ENCODE data around the gene SETD1B.
"Not testable (repeated sequence)": the region's sequence is repeated elsewhere in the genome, so short reads cannot be mapped to it uniquely, and the experiment has no call there.

The SETD1B gene

DNA sequence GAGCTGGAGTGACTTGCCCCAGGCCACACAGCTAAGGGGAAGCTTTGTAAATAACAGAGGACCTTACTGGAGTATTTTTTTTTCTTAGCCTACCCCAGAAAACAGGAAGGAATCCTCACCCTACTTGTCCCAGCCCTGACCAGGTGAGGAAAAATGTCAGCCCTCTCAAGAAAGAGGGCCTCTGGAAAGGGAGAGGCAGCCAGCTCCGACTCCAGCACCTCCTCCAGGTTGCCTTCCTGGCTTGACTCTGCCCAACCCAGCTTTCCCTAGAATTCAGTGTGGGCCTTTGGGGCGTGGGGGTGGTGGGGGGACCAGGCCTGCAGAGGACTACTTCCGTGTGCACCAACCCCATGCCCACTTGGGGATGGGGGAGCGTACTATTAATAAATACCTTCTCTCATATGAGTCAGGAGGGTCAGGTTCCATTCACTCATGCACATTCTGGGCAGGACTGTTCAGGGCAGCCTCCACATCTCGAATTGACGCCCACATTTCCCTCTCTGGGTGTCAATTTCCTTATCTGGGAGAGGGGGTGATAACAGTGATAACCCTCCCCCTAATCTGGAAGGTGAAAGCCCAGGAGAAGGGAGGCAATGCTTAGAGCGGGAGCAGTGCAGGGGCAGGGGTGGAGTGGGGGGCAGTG, 15.5 kb upstream of the SETD1B start:
- Histone ChIP-seq H3K9ac (peak overlapping the region; percentile 81; the same call in 1 of the 2 replicates), H4K20me1 (peaks cover 16% of the 10 kb centered on the region; the same call in 1 of the 2 replicates), H3K9me3 (no peaks in the 10 kb centered on the region), H3K4me2 (peak overlapping the region; percentile 93), H3K27me3 (no peaks in the 10 kb centered on the region), H3K4me1 (peaks cover 68% of the 10 kb centered on the region), H3K27ac (peak overlapping the region; percentile 95), H3K36me3 (peaks cover 30% of the 10 kb centered on the region), H3K4me3 (no peak overlapping the region)
- TF ChIP-seq Cebpa-rat (IDR thresholded peaks at IDR 0.05), result no peak

- H3K27ac ChIP-seq, result peak overlapping the region; percentile 95
- TF ChIP-seq Cebpa-rat (IDR thresholded peaks at IDR 0.05), result no peak
- no peaks in the 10 kb centered on the region for H3K27me3 ChIP-seq
- no peaks in the 10 kb centered on the region for H3K9me3 ChIP-seq
- peak overlapping the region; percentile 93 for H3K4me2 ChIP-seq
- peaks cover 24% of the 10 kb centered on the region for H3K36me3 ChIP-seq
- H4K20me1 ChIP-seq, result peaks cover 16% of the 10 kb centered on the region
- peaks cover 68% of the 10 kb centered on the region for H3K4me1 ChIP-seq
- peak overlapping the region; percentile 59 for H3K4me3 ChIP-seq
- H3K9ac ChIP-seq, result peak overlapping the region; percentile 81
Observed at GRCh38 chr12:121789233-121789781, 14.5 kb upstream of the SETD1B start.

GRCh38 chr12:121789800-121790728, 13.7 kb upstream of the SETD1B start:
- Histone ChIP-seq H3K4me2 (peak overlapping the region; percentile 93), H3K9me3 (no peaks in the 10 kb centered on the region), H3K27me3 (no peaks in the 10 kb centered on the region), H3K4me1 (peaks cover 76% of the 10 kb centered on the region), H3K27ac (peak overlapping the region; percentile 95), H3K9ac (peak overlapping the region; percentile 81), H3K4me3 (peak overlapping the region; percentile 59), H4K20me1 (peaks cover 23% of the 10 kb centered on the region), H3K36me3 (peaks cover 24% of the 10 kb centered on the region)
- no peak for TF ChIP-seq Cebpa-rat (IDR thresholded peaks at IDR 0.05)

GRCh38 chr12:121790785-121791184, 13.0 kb upstream of the SETD1B start:
- H3K27ac ChIP-seq, result peak overlapping the region; percentile 95
- H3K36me3 ChIP-seq, result peaks cover 28% of the 10 kb centered on the region
- H4K20me1 ChIP-seq, result peaks cover 31% of the 10 kb centered on the region
- peak overlapping the region; percentile 93 for H3K4me2 ChIP-seq
- peak overlapping the region; percentile 81; the same call in 1 of the 2 replicates for H3K9ac ChIP-seq
- not testable (repeated sequence) for H3K9me3 ChIP-seq, H3K27me3 ChIP-seq, H3K4me3 ChIP-seq
- peaks cover 83% of the 10 kb centered on the region for H3K4me1 ChIP-seq

DNA sequence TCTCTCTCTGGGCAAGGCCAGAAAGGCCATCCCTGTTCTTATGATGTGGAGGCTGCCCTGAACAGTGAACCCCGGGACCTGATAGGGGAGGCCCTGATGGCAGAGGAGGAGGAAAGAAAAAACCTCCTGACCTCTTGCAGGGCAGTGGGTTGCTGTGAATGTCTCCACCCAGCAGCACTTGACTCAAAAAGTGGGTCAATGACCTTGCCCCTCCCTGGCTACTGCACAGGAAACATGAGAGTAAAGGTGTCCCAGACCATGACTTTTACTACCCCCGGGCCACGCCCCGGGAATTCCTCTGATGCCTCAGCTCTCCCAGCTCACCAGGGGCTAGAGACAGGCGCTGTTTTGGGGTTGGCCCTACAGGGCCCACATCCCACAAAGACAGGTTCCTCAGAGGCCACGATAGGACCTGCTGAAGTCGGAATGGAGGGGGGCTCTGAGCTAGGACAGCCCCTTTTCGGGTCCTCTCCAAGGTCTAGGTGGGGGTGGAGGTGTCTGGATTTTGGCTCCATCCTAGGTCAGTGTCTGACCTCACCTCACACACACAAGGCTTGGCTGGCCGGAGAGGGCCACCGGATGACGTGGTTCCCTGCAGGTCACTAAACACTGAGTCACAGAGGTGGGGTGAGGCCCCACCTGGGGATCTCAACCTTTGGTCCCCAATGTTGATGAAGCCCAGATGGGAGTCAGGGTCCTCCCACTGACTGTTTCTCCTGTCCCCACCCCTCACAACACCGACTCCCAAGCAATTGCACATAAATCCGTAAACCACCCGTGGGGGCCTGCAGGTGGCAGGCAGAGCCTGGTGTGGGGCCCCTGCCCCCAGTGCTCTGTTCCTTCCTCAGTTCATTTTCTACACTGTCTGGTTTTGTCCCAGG, 11.9 kb upstream of the SETD1B start:
- TF ChIP-seq Cebpa-rat (IDR thresholded peaks at IDR 0.05), result no peak
- Histone ChIP-seq H3K27ac (peak overlapping the region; percentile 88), H4K20me1 (peaks cover 42% of the 10 kb centered on the region), H3K9ac (peak overlapping the region; percentile 90), H3K4me1 (peaks cover 87% of the 10 kb centered on the region), H3K27me3 (no peaks in the 10 kb centered on the region), H3K4me3 (peak overlapping the region; percentile 84), H3K36me3 (peaks cover 27% of the 10 kb centered on the region), H3K9me3 (no peaks in the 10 kb centered on the region), H3K4me2 (peak overlapping the region; percentile 93)

- Histone ChIP-seq H3K27ac (peak overlapping the region; percentile 88), H3K4me1 (peaks cover 87% of the 10 kb centered on the region), H3K4me2 (peak overlapping the region; percentile 93), H3K27me3 (no peaks in the 10 kb centered on the region), H3K9ac (peak overlapping the region; percentile 90), H4K20me1 (peaks cover 51% of the 10 kb centered on the region), H3K9me3 (no peaks in the 10 kb centered on the region), H3K36me3 (peaks cover 30% of the 10 kb centered on the region), H3K4me3 (peak overlapping the region; percentile 84)
- TF ChIP-seq Cebpa-rat (IDR thresholded peaks at IDR 0.05), result no peak
Observed at GRCh38 chr12:121792607-121793439, 11.0 kb upstream of the SETD1B start.

DNA sequence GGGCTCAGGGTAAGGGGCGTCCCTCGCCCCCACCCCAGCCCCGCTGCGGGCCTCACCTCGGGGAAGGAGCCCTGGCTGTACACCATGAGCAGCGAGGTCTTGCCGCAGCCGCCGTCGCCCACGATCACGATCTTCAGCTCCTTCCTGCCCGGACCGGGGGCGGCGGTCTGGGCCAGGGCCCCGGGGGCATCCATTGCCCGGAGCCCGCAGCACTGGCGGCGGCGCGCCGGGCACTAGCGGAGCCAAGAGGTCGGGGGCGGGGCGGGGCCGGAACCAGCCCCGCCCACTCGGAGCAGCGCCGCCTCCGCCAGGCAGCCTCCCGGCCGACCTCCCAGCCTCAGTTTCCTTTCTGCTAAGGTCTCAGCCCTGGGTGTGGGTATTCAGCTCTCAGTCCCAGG, 10.4 kb upstream of the SETD1B start, which contains the start of gene RHOF:
Gene RHOF (minus strand): TSS at position 249 of the 398 bp plus-strand sequence. CDS start 55 bp downstream, at position 194.
- peak within 1 kb of the TSS; percentile 84 for H3K4me3 ChIP-seq
- H3K4me2 ChIP-seq, result peak within 1 kb of the TSS; percentile 93
- no peak for TF ChIP-seq Cebpa-rat (IDR thresholded peaks at IDR 0.05)
- peaks cover 87% of the 10 kb centered on the region for H3K4me1 ChIP-seq
- H4K20me1 ChIP-seq, result peaks cover 57% of the 10 kb centered on the region
- H3K27me3 ChIP-seq, result no peaks in the 10 kb centered on the region
- H3K9ac ChIP-seq, result peak within 1 kb of the TSS; percentile 90
- no peaks in the 10 kb centered on the region for H3K9me3 ChIP-seq
- peak within 1 kb of the TSS; percentile 88 for H3K27ac ChIP-seq
- H3K36me3 ChIP-seq, result peaks cover 30% of the 10 kb centered on the region

- H3K9me3 ChIP-seq, result no peaks in the 10 kb centered on the region
- TF ChIP-seq Cebpa-rat (IDR thresholded peaks at IDR 0.05), result no peak
Observed at GRCh38 chr12:121793838-121794533, 9.8 kb upstream of the SETD1B start.

More at GRCh38 chr12:121793838-121794533, 9.8 kb upstream of the SETD1B start:
- Histone ChIP-seq H3K27me3 (no peaks in the 10 kb centered on the region), H3K4me3 (peak overlapping the region; percentile 84), H3K36me3 (peaks cover 30% of the 10 kb centered on the region), H3K9ac (peak overlapping the region; percentile 90), H3K27ac (peak overlapping the region; percentile 88), H4K20me1 (peaks cover 63% of the 10 kb centered on the region), H3K4me1 (peaks cover 87% of the 10 kb centered on the region), H3K4me2 (peak overlapping the region; percentile 93)
